HepG2 (cell line): ENCODE data around the gene PHF23. TPM values are rescaled to one million over a fixed set of nuclear protein-coding genes. Genes with fewer than 3 reads are reported as not detected.
A peak's percentile ranks its signal among the peaks of the same experiment; 100 is the strongest.

Experiments used
- ARNTL ChIP-seq: sonication (generic); formaldehyde crosslinking; IDR thresholded peaks from 2 replicates; pipeline ENCODE4 v1.4.0; 2020; ENCODE audit warnings: mild to moderate bottlenecking, missing genetic modification reagents
- ATF1 ChIP-seq: IDR thresholded peaks from 2 replicates; pipeline ENCODE4 v1.6.1; 2016; ENCODE audit warnings: mild to moderate bottlenecking, control low read depth
- FOXM1 ChIP-seq: sonication (generic); formaldehyde crosslinking; IDR thresholded peaks from 2 replicates; pipeline ENCODE4 v1.5.0; 2020; ENCODE audit warnings: missing genetic modification reagents
- GPN1 ChIP-seq: sonication (generic); formaldehyde crosslinking; IDR thresholded peaks from 2 replicates; pipeline ENCODE4 v1.5.1; 2020; ENCODE audit warnings: missing genetic modification reagents, borderline replicate concordance
- MIER2 ChIP-seq: IDR thresholded peaks from 2 replicates; pipeline ENCODE4 v1.6.1; 2016; ENCODE audit warnings: missing biosample characterization, missing genetic modification reagents
- RAD21 ChIP-seq: fragments of 450-650 bp; formaldehyde crosslinking; IDR thresholded peaks from 2 replicates; pipeline ENCODE4 v1.5.0; 2020; ENCODE audit warnings: mild to moderate bottlenecking
- RXRB ChIP-seq: IDR thresholded peaks from 2 replicates; pipeline ENCODE4 v1.6.1; 2016; ENCODE audit warnings: borderline replicate concordance, missing genetic modification reagents, missing compliant biosample characterization
- SOX6 ChIP-seq, 2 experiments: fragments of 450-650 bp in 1 of 2; sonication (generic) in 1 of 2; formaldehyde crosslinking in 1 of 2; IDR thresholded peaks; 2 replicates each; pipeline versions ENCODE4 v1.4.0 to v1.6.1; 2017 to 2020; ENCODE audit warnings: antibody characterized with exemption in 1 of 2, mild to moderate bottlenecking in 1 of 2, missing genetic modification reagents in 1 of 2
- TBP ChIP-seq: sonication (generic); formaldehyde crosslinking; IDR thresholded peaks from 2 replicates; pipeline ENCODE4 v1.5.0; 2020; ENCODE audit warnings: missing genetic modification reagents
- YY1 ChIP-seq: IDR thresholded peaks from 2 replicates; pipeline ENCODE4 v1.6.1; 2011; ENCODE audit warnings: low read length, low read depth, moderate library complexity, mild to moderate bottlenecking; ENCODE audit not compliant: insufficient read depth, insufficient replicate concordance
- ZC3H13 ChIP-seq: sonication (generic); formaldehyde crosslinking; IDR thresholded peaks from 2 replicates; pipeline ENCODE4 v1.8.1; 2023; ENCODE audit warnings: mild to moderate bottlenecking, missing genetic modification reagents, moderate library complexity
- ZNF20 ChIP-seq: sonication (generic); formaldehyde crosslinking; IDR thresholded peaks from 2 replicates; pipeline ENCODE4 v1.4.0; 2020; ENCODE audit warnings: mild to moderate bottlenecking, moderate library complexity, missing genetic modification reagents
- ZNF207 ChIP-seq: fragments of 450-650 bp; IDR thresholded peaks from 2 replicates; pipeline ENCODE4 v1.6.1; 2016; ENCODE audit warnings: antibody characterized with exemption, borderline replicate concordance
- ZNF556 ChIP-seq: sonication (generic); formaldehyde crosslinking; IDR thresholded peaks from 2 replicates; pipeline ENCODE4 v1.4.0; 2020; ENCODE audit warnings: mild to moderate bottlenecking, missing genetic modification reagents, borderline replicate concordance
- ZNF629 ChIP-seq: sonication (generic); formaldehyde crosslinking; conservative IDR thresholded peaks from 2 replicates; pipeline ENCODE4 v1.5.0; 2020; ENCODE audit warnings: missing genetic modification reagents
- ZNF83 ChIP-seq: sonication (generic); formaldehyde crosslinking; IDR thresholded peaks from 2 replicates; pipeline ENCODE4 v1.4.0; 2020; ENCODE audit warnings: missing genetic modification reagents, mild to moderate bottlenecking, borderline replicate concordance
- ZZZ3 ChIP-seq: sonication (generic); formaldehyde crosslinking; IDR thresholded peaks from 2 replicates; pipeline ENCODE4 v1.4.0; 2020; ENCODE audit warnings: missing genetic modification reagents, mild to moderate bottlenecking, borderline replicate concordance
- polyA plus RNA-seq, 8 experiments: library from polyadenylated mRNA; depleted of rRNA in 3 of 8; stranded (reverse) in 7 of 8; unstranded in 1 of 8; fragments of >200 nt; fragmentation: Illumina TruSeq in 4 of 8; extraction: Trizol in 4 of 8; gene quantifications; 2 replicates each; pipeline versions ENCODE4 v1.2.1 to v1.2.3, GENCODE V29; 2011 to 2016; ENCODE audit warnings: low read depth in 4 of 8, missing spikeins in 1 of 8, mixed read lengths in 1 of 8; ENCODE audit not compliant: insufficient read depth in 1 of 8
- total RNA-seq, 5 experiments: library from RNA; depleted of rRNA; stranded (reverse); fragments of >200 nt; fragmentation: Illumina TruSeq; extraction: Trizol; gene quantifications; 2 replicates each; pipeline ENCODE4 v1.2.3, GENCODE V29; 2016; ENCODE audit warnings: low read depth in 1 of 5
- TF ChIP-seq, protein P1 (sequence below): sonication (generic); formaldehyde crosslinking; IDR thresholded peaks from 2 replicates; pipeline ENCODE4 v1.5.1; 2020; ENCODE audit warnings: mild to moderate bottlenecking, missing genetic modification reagents, borderline replicate concordance
- TF ChIP-seq, protein P2 (sequence below): sonication (generic); formaldehyde crosslinking; IDR thresholded peaks from 2 replicates; pipeline ENCODE4 v1.8.1; 2023; ENCODE audit warnings: missing genetic modification reagents, mild to moderate bottlenecking, borderline replicate concordance
- TF ChIP-seq, protein P3 (sequence below): IDR thresholded peaks from 2 replicates; pipeline ENCODE4 v1.6.1; 2016; ENCODE audit warnings: mild to moderate bottlenecking
- TF ChIP-seq, protein P4 (sequence below): sonication (generic); formaldehyde crosslinking; IDR thresholded peaks from 2 replicates; pipeline ENCODE4 v1.4.0; 2020; ENCODE audit warnings: mild to moderate bottlenecking, missing genetic modification reagents

Gene PHF23
- total and polyA plus RNA-seq, 2 of the 13 experiments (the other 11 are each of a cell fraction or from before 2014, with no cell fraction given): 27.6 to 33.2 TPM

DNA sequence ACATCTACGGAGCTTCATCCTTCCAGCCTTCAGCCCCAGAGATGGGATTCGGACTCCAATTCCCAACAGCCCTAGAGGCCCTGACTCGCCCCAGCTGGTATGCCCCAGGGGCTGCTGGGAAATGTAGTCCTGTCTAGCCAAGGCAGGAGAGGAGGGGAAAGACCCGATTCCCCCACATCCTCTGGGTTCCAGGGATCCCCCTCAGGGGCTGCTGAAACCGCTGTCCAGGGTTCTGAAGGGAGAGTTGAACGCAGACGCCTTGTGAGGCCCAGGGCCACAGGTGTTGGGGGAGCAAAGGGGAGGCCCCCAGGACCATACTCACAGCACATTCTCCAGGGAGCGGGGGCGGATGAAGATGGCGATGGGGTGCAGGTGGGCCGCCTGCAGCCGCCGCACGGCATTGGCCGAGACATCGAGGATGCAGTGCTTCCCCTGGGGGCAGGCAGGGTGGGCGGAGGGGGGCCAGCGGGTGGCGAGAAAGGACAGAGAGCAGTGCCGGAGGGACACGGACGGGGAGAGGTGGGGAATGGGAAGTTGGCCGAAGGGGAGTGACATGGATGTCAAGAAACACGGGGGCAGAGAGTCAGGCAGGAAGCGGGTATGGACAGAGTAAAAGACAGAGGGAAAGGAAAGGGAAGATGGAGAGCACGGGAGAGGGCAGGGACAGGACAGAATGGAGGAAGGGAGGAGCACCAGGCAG lies 47.5 kb downstream of the PHF23 start (continued):
- 0 out of 2 replicates have a peak, but pooled peaks have one; percentile 29 for TF ChIP-seq ARNTL
- peak; percentile 84 for TF ChIP-seq ATF1 (CRISPR knock-in tag)
- TF ChIP-seq, protein P1, sequence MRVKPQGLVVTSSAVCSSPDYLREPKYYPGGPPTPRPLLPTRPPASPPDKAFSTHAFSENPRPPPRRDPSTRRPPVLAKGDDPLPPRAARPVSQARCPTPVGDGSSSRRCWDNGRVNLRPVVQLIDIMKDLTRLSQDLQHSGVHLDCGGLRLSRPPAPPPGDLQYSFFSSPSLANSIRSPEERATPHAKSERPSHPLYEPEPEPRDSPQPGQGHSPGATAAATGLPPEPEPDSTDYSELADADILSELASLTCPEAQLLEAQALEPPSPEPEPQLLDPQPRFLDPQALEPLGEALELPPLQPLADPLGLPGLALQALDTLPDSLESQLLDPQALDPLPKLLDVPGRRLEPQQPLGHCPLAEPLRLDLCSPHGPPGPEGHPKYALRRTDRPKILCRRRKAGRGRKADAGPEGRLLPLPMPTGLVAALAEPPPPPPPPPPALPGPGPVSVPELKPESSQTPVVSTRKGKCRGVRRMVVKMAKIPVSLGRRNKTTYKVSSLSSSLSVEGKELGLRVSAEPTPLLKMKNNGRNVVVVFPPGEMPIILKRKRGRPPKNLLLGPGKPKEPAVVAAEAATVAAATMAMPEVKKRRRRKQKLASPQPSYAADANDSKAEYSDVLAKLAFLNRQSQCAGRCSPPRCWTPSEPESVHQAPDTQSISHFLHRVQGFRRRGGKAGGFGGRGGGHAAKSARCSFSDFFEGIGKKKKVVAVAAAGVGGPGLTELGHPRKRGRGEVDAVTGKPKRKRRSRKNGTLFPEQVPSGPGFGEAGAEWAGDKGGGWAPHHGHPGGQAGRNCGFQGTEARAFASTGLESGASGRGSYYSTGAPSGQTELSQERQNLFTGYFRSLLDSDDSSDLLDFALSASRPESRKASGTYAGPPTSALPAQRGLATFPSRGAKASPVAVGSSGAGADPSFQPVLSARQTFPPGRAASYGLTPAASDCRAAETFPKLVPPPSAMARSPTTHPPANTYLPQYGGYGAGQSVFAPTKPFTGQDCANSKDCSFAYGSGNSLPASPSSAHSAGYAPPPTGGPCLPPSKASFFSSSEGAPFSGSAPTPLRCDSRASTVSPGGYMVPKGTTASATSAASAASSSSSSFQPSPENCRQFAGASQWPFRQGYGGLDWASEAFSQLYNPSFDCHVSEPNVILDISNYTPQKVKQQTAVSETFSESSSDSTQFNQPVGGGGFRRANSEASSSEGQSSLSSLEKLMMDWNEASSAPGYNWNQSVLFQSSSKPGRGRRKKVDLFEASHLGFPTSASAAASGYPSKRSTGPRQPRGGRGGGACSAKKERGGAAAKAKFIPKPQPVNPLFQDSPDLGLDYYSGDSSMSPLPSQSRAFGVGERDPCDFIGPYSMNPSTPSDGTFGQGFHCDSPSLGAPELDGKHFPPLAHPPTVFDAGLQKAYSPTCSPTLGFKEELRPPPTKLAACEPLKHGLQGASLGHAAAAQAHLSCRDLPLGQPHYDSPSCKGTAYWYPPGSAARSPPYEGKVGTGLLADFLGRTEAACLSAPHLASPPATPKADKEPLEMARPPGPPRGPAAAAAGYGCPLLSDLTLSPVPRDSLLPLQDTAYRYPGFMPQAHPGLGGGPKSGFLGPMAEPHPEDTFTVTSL: no peak
- TF ChIP-seq FOXM1: no peak
- no peak for TF ChIP-seq ZNF207
- TF ChIP-seq RXRB (CRISPR knock-in tag): no peak
- no peak for TF ChIP-seq SOX6 (IDR thresholded peaks at IDR 0.05)
- no peak for TF ChIP-seq SOX6 (CRISPR knock-in tag; IDR thresholded peaks at IDR 0.05)
- peak; percentile 87 for TF ChIP-seq MIER2 (CRISPR knock-in tag)
- no peak for TF ChIP-seq ZNF556
- 0 out of 2 replicates have a peak, but pooled peaks have one; percentile 69 for TF ChIP-seq TBP (CRISPR knock-in tag)
- TF ChIP-seq, protein P2, sequence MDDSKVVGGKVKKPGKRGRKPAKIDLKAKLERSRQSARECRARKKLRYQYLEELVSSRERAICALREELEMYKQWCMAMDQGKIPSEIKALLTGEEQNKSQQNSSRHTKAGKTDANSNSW (CRISPR knock-in tag): no peak
- TF ChIP-seq ZNF629 (CRISPR knock-in tag): no peak
- TF ChIP-seq ZZZ3 (CRISPR knock-in tag): no peak
- TF ChIP-seq, protein P3, sequence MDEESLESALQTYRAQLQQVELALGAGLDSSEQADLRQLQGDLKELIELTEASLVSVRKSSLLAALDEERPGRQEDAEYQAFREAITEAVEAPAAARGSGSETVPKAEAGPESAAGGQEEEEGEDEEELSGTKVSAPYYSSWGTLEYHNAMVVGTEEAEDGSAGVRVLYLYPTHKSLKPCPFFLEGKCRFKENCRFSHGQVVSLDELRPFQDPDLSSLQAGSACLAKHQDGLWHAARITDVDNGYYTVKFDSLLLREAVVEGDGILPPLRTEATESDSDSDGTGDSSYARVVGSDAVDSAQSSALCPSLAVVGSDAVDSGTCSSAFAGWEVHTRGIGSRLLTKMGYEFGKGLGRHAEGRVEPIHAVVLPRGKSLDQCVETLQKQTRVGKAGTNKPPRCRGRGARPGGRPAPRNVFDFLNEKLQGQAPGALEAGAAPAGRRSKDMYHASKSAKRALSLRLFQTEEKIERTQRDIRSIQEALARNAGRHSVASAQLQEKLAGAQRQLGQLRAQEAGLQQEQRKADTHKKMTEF (CRISPR knock-in tag): no peak
- TF ChIP-seq GPN1 (CRISPR knock-in tag): no peak
- no peak for TF ChIP-seq ZC3H13 (CRISPR knock-in tag)
- TF ChIP-seq, protein P4, sequence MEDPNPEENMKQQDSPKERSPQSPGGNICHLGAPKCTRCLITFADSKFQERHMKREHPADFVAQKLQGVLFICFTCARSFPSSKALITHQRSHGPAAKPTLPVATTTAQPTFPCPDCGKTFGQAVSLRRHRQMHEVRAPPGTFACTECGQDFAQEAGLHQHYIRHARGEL: no peak
- peak; percentile 58 for TF ChIP-seq YY1
- TF ChIP-seq ZNF83: no peak
- TF ChIP-seq ZNF20 (CRISPR knock-in tag): no peak
- 0 out of 2 replicates have a peak, but pooled peaks have one; percentile 8 for TF ChIP-seq RAD21 (CRISPR knock-in tag)
